Smooth muscle cell (in vitro differentiated cells): ENCODE data around the gene LY6G6D. TPM values are rescaled to one million over a fixed set of nuclear protein-coding genes. Genes with fewer than 3 reads are reported as not detected.
"Not testable (repeated sequence)": the region's sequence is repeated elsewhere in the genome, so short reads cannot be mapped to it uniquely, and the experiment has no call there.

Source experiments
- DNase-seq: peaks from one replicate; lab custom pipeline; 2025; ENCODE audit not compliant: unreplicated experiment; lab: John Stamatoyannopoulos, UW
- H2AFZ ChIP-seq: fragments of 200-600 bp; sonication (generic); 2 replicates; pipeline ENCODE4 v1.6.0; 2016; ENCODE audit warnings: antibody characterized with exemption, low read depth, mild to moderate bottlenecking
- H3F3A ChIP-seq: fragments of 200-600 bp; sonication (generic); 2 replicates; pipeline ENCODE4 v1.6.0; 2017; ENCODE audit warnings: antibody characterized with exemption, low read depth
- H3K27ac ChIP-seq: fragments of 200-600 bp; sonication (generic); 2 replicates; pipeline ENCODE4 v1.5.1; 2016; ENCODE audit warnings: low read depth, mild to moderate bottlenecking
- H3K27me3 ChIP-seq: fragments of 200-600 bp; sonication (generic); 2 replicates; pipeline ENCODE4 v1.6.1; 2016; ENCODE audit warnings: low read depth, mild to moderate bottlenecking
- H3K36me3 ChIP-seq: fragments of 200-600 bp; sonication (generic); 2 replicates; pipeline ENCODE4 v1.5.1; 2016; ENCODE audit warnings: low read depth
- H3K4me1 ChIP-seq: fragments of 200-600 bp; sonication (generic); 2 replicates; pipeline ENCODE4 v1.5.1; 2016; ENCODE audit warnings: low read depth
- H3K4me2 ChIP-seq: fragments of 200-600 bp; sonication (generic); 2 replicates; pipeline ENCODE4 v1.6.0; 2016; ENCODE audit warnings: mild to moderate bottlenecking
- H3K4me3 ChIP-seq: fragments of 200-600 bp; sonication (generic); 2 replicates; pipeline ENCODE4 v1.5.1; 2016; ENCODE audit warnings: mild to moderate bottlenecking
- H3K79me2 ChIP-seq: fragments of 200-600 bp; sonication (generic); 2 replicates; pipeline ENCODE4 v1.6.0; 2016; ENCODE audit warnings: low read depth, mild to moderate bottlenecking
- H3K9ac ChIP-seq: fragments of 200-600 bp; sonication (generic); 2 replicates; pipeline ENCODE4 v1.6.0; 2016; ENCODE audit warnings: low read depth
- H3K9me3 ChIP-seq: fragments of 200-600 bp; sonication (generic); replicated peaks from 2 replicates; pipeline ENCODE4 v1.5.1; 2016; ENCODE audit warnings: low read depth
- H4K20me1 ChIP-seq: fragments of 200-600 bp; sonication (generic); 2 replicates; pipeline ENCODE4 v1.6.0; 2016; ENCODE audit warnings: low read depth
- WGBS: methylation state at CpG from one replicate; pipeline ENCODE4 v1.1.7; 2016; ENCODE audit warnings: low lambda C conversion rate; 5-methylcytosine and 5-hydroxymethylcytosine counted together
- polyA plus RNA-seq: library from polyadenylated mRNA; unstranded; fragments of >200 nt; fragmentation: Nextera tagmentation; extraction: Ambion mirVana; gene quantifications from 2 replicates; pipeline ENCODE4 v1.2.1, GENCODE V29; 2016
- total RNA-seq: library from RNA; depleted of rRNA; stranded (reverse); fragments of >200 nt; gene quantifications from 2 replicates; pipeline ENCODE4 v1.2.3, GENCODE V29; 2014
- TF ChIP-seq, protein P1 (sequence below): fragments of 200-600 bp; sonication (generic); IDR thresholded peaks from 2 replicates; pipeline ENCODE4 v1.5.1; 2017; ENCODE audit warnings: borderline replicate concordance, mild to moderate bottlenecking, antibody characterized with exemption; ENCODE audit not compliant: insufficient read depth, poor library complexity, severe bottlenecking

The LY6G6D gene
- total and polyA plus RNA-seq, 2 experiments from 2014 or later = not detected

GRCh38 chr6:31705931-31706330, 9.2 kb upstream of the LY6G6D start:
- TF ChIP-seq, protein P1, sequence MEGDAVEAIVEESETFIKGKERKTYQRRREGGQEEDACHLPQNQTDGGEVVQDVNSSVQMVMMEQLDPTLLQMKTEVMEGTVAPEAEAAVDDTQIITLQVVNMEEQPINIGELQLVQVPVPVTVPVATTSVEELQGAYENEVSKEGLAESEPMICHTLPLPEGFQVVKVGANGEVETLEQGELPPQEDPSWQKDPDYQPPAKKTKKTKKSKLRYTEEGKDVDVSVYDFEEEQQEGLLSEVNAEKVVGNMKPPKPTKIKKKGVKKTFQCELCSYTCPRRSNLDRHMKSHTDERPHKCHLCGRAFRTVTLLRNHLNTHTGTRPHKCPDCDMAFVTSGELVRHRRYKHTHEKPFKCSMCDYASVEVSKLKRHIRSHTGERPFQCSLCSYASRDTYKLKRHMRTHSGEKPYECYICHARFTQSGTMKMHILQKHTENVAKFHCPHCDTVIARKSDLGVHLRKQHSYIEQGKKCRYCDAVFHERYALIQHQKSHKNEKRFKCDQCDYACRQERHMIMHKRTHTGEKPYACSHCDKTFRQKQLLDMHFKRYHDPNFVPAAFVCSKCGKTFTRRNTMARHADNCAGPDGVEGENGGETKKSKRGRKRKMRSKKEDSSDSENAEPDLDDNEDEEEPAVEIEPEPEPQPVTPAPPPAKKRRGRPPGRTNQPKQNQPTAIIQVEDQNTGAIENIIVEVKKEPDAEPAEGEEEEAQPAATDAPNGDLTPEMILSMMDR = no peak
- no peaks in the 10 kb centered on the region for H3K9me3 ChIP-seq
- peaks cover 4% of the 10 kb centered on the region for H4K20me1 ChIP-seq
- WGBS = 89% methylated on average over 6 of the region's 6 CpGs
- no peak for DNase-seq
- H2AFZ ChIP-seq = no peak overlapping the region
- H3K27me3 ChIP-seq = no peaks in the 10 kb centered on the region
- H3K4me2 ChIP-seq = no peak overlapping the region
- H3K4me1 ChIP-seq = peaks cover 10% of the 10 kb centered on the region
- H3K79me2 ChIP-seq = peaks cover 20% of the 10 kb centered on the region
- no peak overlapping the region for H3K4me3 ChIP-seq
- no peak overlapping the region for H3K27ac ChIP-seq
- no peaks in the 10 kb centered on the region for H3K36me3 ChIP-seq
- H3K9ac ChIP-seq = no peak overlapping the region
- H3F3A ChIP-seq = no peaks in the 10 kb centered on the region

- Histone ChIP-seq H3K27ac (no peak within 1 kb of the TSS), H3K4me1 (peaks cover 8% of the 10 kb centered on the region), H3K4me3 (no peak within 1 kb of the TSS), H3F3A (no peaks in the 10 kb centered on the region), H3K9ac (no peak within 1 kb of the TSS), H3K36me3 (no peaks in the 10 kb centered on the region), H3K4me2 (no peak within 1 kb of the TSS), H4K20me1 (no peaks in the 10 kb centered on the region), H3K9me3 (no peaks in the 10 kb centered on the region), H3K79me2 (peaks cover 13% of the 10 kb centered on the region), H3K27me3 (no peaks in the 10 kb centered on the region), H2AFZ (no peak within 1 kb of the TSS)
- 68% methylated on average over 3 of the region's 3 CpGs for WGBS
- TF ChIP-seq, protein P1 = no peak
- DNase-seq = no peak
Observed at GRCh38 chr6:31706599-31706998, 8.5 kb upstream of the LY6G6D start, which contains the start of gene LY6G6F. TSS of gene LY6G6F (plus strand) at chr6:31706866. CDS start at chr6:31706907, 41 bp downstream.

GRCh38 chr6:31707701-31708100, 7.4 kb upstream of the LY6G6D start:
- TF ChIP-seq, protein P1 = no peak
- H2AFZ ChIP-seq = no peak overlapping the region
- no peaks in the 10 kb centered on the region for H4K20me1 ChIP-seq
- no peaks in the 10 kb centered on the region for H3K36me3 ChIP-seq
- H3K4me2 ChIP-seq = no peak overlapping the region
- no peaks in the 10 kb centered on the region for H3K9me3 ChIP-seq
- no peak overlapping the region for H3K4me3 ChIP-seq
- H3K9ac ChIP-seq = no peak overlapping the region
- no peaks in the 10 kb centered on the region for H3K27me3 ChIP-seq
- no peak overlapping the region for H3K27ac ChIP-seq
- no peak for DNase-seq
- peaks cover 2% of the 10 kb centered on the region for H3K79me2 ChIP-seq
- WGBS = 98% methylated on average over 10 of the region's 10 CpGs
- H3K4me1 ChIP-seq = no peaks in the 10 kb centered on the region
- H3F3A ChIP-seq = no peaks in the 10 kb centered on the region

GRCh38 chr6:31708224-31708623, 6.9 kb upstream of the LY6G6D start:
- no peaks in the 10 kb centered on the region for H3K36me3 ChIP-seq
- DNase-seq = no peak
- TF ChIP-seq, protein P1 = no peak
- no peak overlapping the region for H3K4me2 ChIP-seq
- no peaks in the 10 kb centered on the region for H3F3A ChIP-seq
- H3K9ac ChIP-seq = no peak overlapping the region
- H3K27me3 ChIP-seq = no peaks in the 10 kb centered on the region
- H3K4me3 ChIP-seq = no peak overlapping the region
- WGBS = 96% methylated on average over 3 of the region's 3 CpGs
- no peaks in the 10 kb centered on the region for H4K20me1 ChIP-seq
- peaks cover 3% of the 10 kb centered on the region for H3K4me1 ChIP-seq
- no peak overlapping the region for H2AFZ ChIP-seq
- no peak overlapping the region for H3K27ac ChIP-seq
- no peaks in the 10 kb centered on the region for H3K9me3 ChIP-seq
- no peaks in the 10 kb centered on the region for H3K79me2 ChIP-seq

DNA sequence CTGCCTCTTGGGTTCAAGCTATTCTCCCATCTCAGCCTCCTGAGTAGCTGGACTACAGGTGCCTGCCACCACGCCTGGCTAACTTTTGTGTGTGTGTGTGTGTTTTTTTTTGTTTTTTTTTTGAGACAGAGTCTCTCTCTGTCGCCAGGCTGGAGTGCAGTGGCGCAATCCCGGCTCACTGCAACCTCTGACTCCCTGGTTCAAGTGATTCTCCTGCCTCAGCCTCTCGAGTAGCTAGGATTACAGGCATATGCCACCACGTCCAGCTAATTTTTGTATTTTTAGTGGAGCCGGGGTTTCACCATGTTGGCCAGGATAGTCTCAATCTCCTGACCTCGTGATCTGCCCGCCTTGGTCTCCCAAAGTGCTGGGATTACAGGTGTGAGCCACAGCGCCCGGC, 6.0 kb upstream of the LY6G6D start:
- H3K79me2 ChIP-seq, H2AFZ ChIP-seq, H4K20me1 ChIP-seq, H3K9ac ChIP-seq, H3K4me2 ChIP-seq, H3K27ac ChIP-seq, H3F3A ChIP-seq, H3K36me3 ChIP-seq, H3K27me3 ChIP-seq, H3K9me3 ChIP-seq, H3K4me3 ChIP-seq, DNase-seq: not testable (repeated sequence)
- peaks cover 12% of the 10 kb centered on the region for H3K4me1 ChIP-seq
- WGBS = 92% methylated on average over 11 of the region's 11 CpGs
